GM21576 (cell line): ENCODE results near the gene ABCC1.

Experiments used
- ATAC-seq: cut with Tn5 transposase; IDR thresholded peaks from one replicate; pipeline ENCODE4 v1.9.1; 2021; ENCODE audit warnings: mild to moderate bottlenecking, moderate library complexity; ENCODE audit not compliant: unreplicated experiment

The ABCC1 gene

GRCh38 chr16:16038950-16039349 lies 89.5 kb downstream of the ABCC1 start:
- no peak for ATAC-seq

- no peak for ATAC-seq
Observed at GRCh38 chr16:16041196-16041892, 91.9 kb downstream of the ABCC1 start.

DNA sequence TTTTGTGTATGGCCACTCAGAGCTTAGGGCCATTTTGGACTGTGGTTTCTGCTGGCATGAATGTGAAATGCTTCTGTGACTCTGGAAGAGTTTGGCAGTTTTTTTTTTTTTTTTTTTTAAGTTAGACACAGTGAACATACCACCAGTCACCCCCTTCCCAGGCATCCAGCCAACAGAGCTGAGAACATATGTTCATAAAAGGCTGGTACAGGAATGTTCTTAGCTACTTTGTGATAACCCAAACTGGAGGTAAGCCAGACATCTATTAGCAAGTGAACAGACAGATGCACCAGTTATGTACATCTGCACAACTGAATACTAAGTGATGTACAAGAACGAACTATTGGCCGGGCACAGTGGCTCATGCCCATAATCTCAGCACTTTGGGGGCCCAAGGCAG lies 92.7 kb downstream of the ABCC1 start:
- no peak for ATAC-seq

- ATAC-seq: no peak
Observed at GRCh38 chr16:16045296-16045695, 95.9 kb downstream of the ABCC1 start.

GRCh38 chr16:16045879-16046278 lies 96.5 kb downstream of the ABCC1 start:
- no peak for ATAC-seq

GRCh38 chr16:16047761-16048160 lies 98.3 kb downstream of the ABCC1 start:
- no peak for ATAC-seq

DNA sequence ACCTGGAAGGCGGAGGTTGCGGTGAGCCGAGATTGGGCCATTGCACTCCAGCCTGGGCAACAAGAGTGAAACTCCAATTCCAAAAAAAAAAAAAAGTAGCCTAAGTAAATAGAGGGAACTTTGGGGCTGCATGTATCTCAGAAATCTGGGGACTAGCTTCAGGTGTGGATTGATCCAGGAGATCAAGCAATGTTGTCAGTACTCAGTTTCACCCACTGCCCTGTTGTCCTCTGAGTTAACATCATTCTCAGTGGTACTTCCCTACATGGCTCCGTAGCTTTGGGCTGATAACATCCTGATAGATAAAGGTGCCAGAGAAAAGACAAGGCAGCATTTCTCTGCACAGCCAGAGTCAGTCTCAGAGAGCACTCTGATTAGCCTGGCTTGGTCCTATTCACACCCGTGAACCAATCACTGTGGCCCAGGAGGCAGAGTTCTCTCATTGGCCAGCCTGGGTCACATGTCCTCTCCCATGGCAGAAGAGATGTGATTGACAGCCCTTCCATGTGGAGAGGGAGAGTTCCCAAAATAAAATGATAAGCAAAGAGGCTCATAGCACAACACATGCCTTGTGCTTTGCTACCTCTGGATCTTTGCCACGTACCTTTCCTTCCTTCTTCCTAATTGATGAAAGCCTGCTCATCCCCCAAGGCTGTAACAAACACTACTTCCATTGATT lies 99.6 kb downstream of the ABCC1 start:
- ATAC-seq: no peak

GRCh38 chr16:16050106-16050505 lies 100.7 kb downstream of the ABCC1 start:
- no peak for ATAC-seq

DNA sequence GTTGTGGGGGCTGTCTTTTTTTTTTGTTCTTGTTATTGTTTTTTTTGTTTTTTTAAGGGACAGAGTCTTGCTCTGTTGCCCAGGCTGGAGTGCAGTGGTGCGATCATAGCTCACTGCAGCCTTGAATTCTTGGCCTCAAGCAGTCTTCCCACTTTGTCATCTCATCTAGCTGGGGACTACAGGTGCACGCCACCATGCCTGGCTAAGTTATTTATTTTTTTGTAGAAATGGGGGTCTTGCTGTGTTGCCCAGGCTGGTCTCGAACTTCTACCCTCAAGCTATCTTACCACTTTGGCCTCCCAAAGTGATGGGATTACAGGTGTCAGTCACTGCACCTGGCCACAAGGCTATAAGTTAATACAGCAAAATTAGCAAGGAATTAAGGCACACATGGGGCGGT lies 101.7 kb downstream of the ABCC1 start:
- no peak for ATAC-seq

- ATAC-seq: no peak
Observed at GRCh38 chr16:16052916-16053315, 103.5 kb downstream of the ABCC1 start.

DNA sequence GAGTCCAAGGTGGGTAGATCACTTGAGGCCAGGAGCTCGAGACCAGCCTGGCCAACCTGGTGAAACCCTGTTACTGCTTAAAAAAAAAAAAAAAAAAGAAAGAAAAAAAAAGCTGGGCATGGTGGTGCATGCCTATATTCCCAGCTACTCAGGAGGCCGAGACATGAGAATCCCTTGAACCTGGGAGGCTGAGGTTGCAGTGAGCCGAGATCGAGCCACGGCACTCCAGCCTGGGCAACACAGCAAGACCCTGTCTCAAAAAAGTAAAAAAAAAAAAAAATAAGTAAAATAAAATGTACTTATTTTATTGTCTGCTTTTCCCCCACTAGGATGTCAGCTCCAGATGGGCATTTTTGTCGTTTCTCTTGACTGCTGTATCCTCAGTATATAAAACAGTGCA lies 107.7 kb downstream of the ABCC1 start:
- no peak for ATAC-seq

GRCh38 chr16:16059160-16059559 lies 109.7 kb downstream of the ABCC1 start:
- no peak for ATAC-seq

GRCh38 chr16:16059895-16060590 lies 110.6 kb downstream of the ABCC1 start:
- no peak for ATAC-seq

DNA sequence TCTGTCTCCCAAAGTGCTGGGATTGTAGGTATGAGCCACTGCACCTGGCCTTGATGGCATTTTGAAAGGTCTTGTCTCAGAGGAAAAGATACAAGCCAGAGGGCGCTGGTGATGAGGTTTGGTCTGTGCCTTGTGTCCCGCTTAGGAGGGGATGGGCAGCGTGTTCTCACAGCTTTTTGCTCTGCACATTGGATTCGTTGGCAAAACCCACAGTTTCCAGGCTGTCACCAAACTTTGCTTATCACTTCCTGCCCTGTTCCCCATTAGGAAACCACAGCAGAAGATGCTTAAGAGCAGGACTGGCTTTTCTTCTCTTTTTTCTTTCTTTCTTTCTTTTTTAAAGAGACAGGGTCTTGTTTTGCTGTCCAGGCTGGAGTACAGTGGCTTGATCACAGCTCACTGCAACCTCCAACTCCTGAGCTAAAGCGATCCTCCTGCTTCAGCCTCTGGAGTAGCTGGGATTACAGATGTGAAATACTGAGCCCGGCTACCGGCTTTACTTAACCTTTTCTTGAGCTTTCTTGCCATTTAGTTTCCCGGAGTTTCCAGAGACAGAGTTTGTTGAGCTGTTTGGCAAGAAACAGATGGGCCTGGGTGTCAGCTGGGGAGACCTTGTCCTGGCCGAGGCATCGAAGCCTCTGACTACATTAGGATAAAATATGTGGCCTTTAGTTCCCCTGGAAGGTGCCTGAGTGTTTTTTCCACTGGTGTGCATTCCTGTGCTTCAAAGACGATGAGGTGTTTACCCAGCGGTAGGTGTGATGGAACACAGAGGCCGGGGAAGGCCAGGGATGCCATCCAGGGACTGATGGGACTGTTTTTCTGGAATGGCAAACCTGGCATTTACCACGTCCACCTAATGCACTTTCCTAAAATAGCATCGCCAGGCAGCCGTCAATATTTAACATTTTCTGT lies 112.9 kb downstream of the ABCC1 start:
- no peak for ATAC-seq

DNA sequence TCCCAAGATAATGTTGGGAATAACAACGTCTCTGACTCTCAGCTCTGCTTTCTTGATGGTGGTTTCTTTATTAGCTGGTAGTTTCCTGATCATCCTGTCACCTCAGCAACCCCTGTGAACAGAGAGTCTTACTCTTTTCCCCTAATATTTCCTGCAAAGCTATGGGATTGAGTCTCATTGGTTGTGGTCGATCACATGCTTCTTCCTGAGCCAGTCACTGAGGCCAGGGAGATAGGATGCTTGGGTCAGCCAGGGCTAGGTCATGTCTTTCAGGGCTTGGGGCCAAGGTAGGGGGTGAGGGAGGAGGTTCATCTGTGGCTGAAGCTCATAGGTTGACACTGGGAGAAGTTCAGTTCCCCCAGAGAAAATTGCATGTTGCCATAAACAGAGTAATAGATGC lies 114.3 kb downstream of the ABCC1 start:
- no peak for ATAC-seq

DNA sequence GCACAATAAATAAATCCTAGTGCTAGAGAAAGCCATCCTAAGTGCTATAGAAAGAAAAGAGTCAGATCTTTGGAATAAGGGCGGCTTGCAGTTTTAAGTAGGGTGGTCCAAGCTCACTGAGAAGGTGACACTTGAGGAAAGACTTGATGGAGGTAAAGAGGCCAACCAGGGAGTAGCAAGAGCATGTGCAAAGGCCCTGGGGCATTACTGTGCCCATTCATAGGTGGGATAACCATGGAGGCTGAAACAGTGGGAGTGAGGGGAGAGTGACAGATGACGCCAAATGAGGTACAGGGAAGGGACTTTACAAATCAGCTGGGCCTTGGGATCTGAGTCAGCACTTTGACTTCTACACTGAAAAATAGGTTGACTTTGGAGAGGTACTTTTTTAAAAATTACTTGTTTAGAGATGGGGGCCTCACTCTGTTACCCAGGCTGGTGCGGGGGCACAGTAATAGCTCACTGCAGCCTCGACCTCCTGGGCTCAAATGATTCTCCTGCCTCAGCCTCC lies 115.5 kb downstream of the ABCC1 start:
- ATAC-seq: no peak

DNA sequence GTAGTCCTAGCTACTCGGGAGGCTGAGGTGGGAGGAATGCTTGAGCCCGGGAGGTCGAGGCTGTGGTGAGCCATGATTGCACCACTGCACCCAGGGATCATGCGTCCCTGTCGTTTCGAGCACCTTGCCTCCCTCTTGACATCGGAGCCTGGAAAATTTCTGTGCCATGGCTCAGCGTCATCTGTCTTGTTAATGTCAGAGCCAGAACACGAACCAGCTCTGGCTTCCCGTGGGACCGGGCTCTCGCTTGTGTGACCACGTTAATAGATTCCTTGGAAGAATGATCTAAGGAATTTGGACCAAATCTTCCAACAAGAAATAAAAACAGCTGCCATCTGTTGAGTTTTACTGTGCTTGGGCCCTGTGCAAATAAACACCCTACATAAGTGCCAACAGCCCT lies 117.7 kb downstream of the ABCC1 start:
- no peak for ATAC-seq

GRCh38 chr16:16071631-16072244 lies 122.3 kb downstream of the ABCC1 start:
- no peak for ATAC-seq

GRCh38 chr16:16073001-16073545 lies 123.7 kb downstream of the ABCC1 start:
- ATAC-seq: no peak
